Panc1 (cell line): ENCODE measurements around the gene TRAPPC12.

Experiments used
- CTCF ChIP-seq: fragments of 450-650 bp; IDR thresholded peaks from 2 replicates; pipeline ENCODE4 v1.5.1; 2017; ENCODE audit warnings: mild to moderate bottlenecking
- POLR2AphosphoS5 ChIP-seq: IDR thresholded peaks from 2 replicates; pipeline ENCODE4 v1.6.1; 2012; ENCODE audit warnings: mild to moderate bottlenecking, low read depth, low read length, moderate library complexity
- REST ChIP-seq, 2 experiments: IDR thresholded peaks; 2 replicates each; pipeline ENCODE4 v1.6.1; 2011 to 2012; ENCODE audit warnings: low read depth in 2 of 2, control low read depth in 1 of 2, low read length in 1 of 2, mild to moderate bottlenecking in 1 of 2, moderate library complexity in 1 of 2; ENCODE audit not compliant: insufficient read depth in 1 of 2

DNA sequence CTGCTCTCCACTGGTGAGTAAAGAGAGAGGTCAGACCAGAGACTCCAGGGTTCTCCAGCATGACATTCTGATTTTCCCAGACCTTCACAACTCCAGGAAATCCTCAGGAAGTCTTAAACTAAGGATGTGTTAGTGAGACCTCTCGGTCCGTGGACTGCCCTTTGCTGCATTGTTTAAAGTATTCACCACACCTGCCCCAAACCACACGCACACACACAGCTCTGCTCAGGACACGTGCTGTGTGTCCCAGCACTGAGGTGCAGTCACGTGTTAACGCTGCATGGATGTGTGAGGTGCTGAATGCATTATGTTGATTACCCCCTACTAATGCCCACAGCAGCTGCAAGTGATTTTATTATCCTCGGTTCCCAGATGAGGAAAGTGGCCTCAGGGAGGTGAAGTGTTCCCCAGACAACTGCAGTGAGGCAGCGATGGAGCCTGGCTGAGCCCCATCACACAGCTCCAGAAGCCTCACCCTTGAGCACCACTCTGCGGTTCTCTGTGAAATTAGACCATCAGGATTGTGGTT, 68.4 kb downstream of the TRAPPC12 start:
- no peak for TF ChIP-seq CTCF
- no peak for TF ChIP-seq REST (IDR thresholded peaks at IDR 0.05; ENCODE audit: insufficient read depth in 1 of 2, low read depth in 2 of 2, low read length in 1 of 2)
- no peak for TF ChIP-seq POLR2AphosphoS5
